Nephron progenitor cell (in vitro differentiated cells): ENCODE results near the gene PIAS1.
"Not testable (repeated sequence)": the region's sequence is repeated elsewhere in the genome, so short reads cannot be mapped to it uniquely, and the experiment has no call there.

Experiments used
- DNase-seq: peaks from one replicate; pipeline ENCODE4 v3.0.0; 2021
- H3K27ac Mint-ChIP-seq: 2 replicates; pipeline ENCODE4 v1.8.0; 2021; ENCODE audit warnings: mild to moderate bottlenecking, moderate library complexity, mixed read lengths
- H3K27me3 Mint-ChIP-seq: 2 replicates; pipeline ENCODE4 v1.8.0; 2021; ENCODE audit warnings: mild to moderate bottlenecking, low read depth, mixed read lengths; ENCODE audit not compliant: poor library complexity
- H3K36me3 Mint-ChIP-seq: 2 replicates; pipeline ENCODE4 v1.8.0; 2021; ENCODE audit warnings: low read depth, mixed read lengths
- H3K4me1 Mint-ChIP-seq: 2 replicates; pipeline ENCODE4 v1.8.0; 2021; ENCODE audit warnings: mixed read lengths
- H3K4me3 Mint-ChIP-seq: 2 replicates; pipeline ENCODE4 v1.8.0; 2021; ENCODE audit warnings: mild to moderate bottlenecking, moderate library complexity, mixed read lengths
- H3K9me3 Mint-ChIP-seq: 2 replicates; pipeline ENCODE4 v1.8.0; 2021; ENCODE audit warnings: mild to moderate bottlenecking, moderate library complexity, mixed read lengths
- CTCF ChIP-seq: fragments of 200-600 bp; sonication (generic); IDR thresholded peaks from 2 replicates; pipeline ENCODE4 v1.5.0; 2021; ENCODE audit warnings: antibody characterized with exemption

The PIAS1 gene

DNA sequence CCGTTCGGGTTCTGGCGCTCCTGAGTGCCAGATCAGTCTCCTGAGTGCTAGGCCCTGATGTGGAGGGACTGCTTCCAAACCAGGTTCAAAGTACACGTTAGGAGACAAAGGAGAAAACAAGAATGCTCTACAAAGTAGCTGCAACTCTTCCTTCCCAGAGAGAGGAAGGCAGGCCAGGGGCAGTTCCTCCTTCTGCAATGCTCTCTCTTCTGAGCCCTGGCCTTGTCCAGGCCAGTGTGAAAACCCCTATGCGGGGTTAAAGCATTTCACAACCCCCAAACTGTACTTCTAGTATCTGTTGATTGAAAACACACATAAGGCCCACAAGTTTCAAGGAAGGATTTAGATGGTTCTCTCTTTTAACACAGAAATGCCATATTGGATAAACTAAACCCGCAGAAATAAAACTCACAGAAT is 160.7 kb downstream of the PIAS1 start:
- H3K4me3 Mint-ChIP-seq: no peak overlapping the region
- no peak overlapping the region for H3K27ac Mint-ChIP-seq
- DNase-seq: no peak

GRCh38 chr15:68217341-68217740 is 163.2 kb downstream of the PIAS1 start:
- DNase-seq: no peak
- Mint-ChIP-seq H3K27ac (no peak overlapping the region), H3K27me3 (no peaks in the 10 kb centered on the region), H3K4me3 (no peak overlapping the region), H3K4me1 (no peaks in the 10 kb centered on the region), H3K9me3 (peaks cover 9% of the 10 kb centered on the region), H3K36me3 (peaks cover 61% of the 10 kb centered on the region)
- no peak for TF ChIP-seq CTCF

More for the DNA sequence above, 160.7 kb downstream of the PIAS1 start:
- H3K9me3 Mint-ChIP-seq: peaks cover 3% of the 10 kb centered on the region
- no peak for TF ChIP-seq CTCF
- H3K27me3 Mint-ChIP-seq: no peaks in the 10 kb centered on the region
- peaks cover 5% of the 10 kb centered on the region for H3K4me1 Mint-ChIP-seq
- peaks cover 44% of the 10 kb centered on the region for H3K36me3 Mint-ChIP-seq

DNA sequence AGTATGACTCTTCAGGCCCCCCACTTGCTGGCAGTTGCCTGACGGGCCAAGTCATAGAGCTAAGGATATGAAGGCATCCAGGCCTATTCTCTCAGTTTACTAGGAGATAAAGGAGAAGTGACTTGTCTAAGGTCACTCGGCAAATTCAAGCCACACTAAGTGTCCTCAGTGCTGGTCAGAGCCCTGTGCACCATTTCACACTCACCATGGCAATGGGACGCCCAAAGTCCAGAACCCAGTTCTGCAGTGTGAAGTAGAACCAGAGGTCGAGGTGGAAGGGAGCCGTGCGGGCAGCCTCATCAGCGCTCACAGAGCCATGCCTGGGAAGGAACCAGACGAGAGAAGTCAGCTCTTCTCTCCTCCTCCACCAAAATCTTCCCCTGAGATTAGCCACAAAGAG is 164.2 kb downstream of the PIAS1 start:
- Mint-ChIP-seq H3K4me1 (no peaks in the 10 kb centered on the region), H3K27me3 (no peaks in the 10 kb centered on the region), H3K4me3 (no peak overlapping the region), H3K36me3 (peaks cover 71% of the 10 kb centered on the region), H3K9me3 (peaks cover 18% of the 10 kb centered on the region), H3K27ac (no peak overlapping the region)
- DNase-seq: no peak
- no peak for TF ChIP-seq CTCF

- Mint-ChIP-seq H3K4me1 (no peaks in the 10 kb centered on the region), H3K27ac (no peak overlapping the region), H3K36me3 (peaks cover 70% of the 10 kb centered on the region), H3K27me3 (no peaks in the 10 kb centered on the region), H3K4me3 (no peak overlapping the region), H3K9me3 (peaks cover 21% of the 10 kb centered on the region)
- no peak for DNase-seq
- no peak for TF ChIP-seq CTCF
These were observed 165.0 kb downstream of the PIAS1 start for GRCh38 chr15:68218847-68219798.

DNA sequence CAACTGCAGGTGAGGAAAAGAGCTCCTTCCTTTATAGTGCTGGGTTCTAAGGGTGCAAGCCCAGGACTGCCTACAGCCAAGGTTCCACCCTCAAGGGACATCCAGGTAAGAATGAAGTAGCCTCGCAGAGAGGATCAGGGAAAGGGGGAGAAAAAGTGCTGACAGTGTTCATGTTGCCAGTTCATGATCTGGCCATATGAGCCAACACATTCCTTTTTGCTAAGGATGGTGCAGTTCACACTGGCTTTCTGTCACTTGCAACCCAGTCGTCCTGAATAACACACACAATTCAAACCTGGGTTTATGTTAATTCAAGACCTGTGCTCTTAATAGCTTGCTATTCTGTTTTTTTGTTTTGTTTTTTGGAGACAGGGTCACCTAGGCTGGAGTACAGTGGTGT is 166.4 kb downstream of the PIAS1 start:
- Mint-ChIP-seq H3K9me3 (peaks cover 27% of the 10 kb centered on the region), H3K27me3 (no peaks in the 10 kb centered on the region), H3K4me1 (peaks cover 7% of the 10 kb centered on the region), H3K4me3 (no peak overlapping the region), H3K36me3 (peaks cover 84% of the 10 kb centered on the region), H3K27ac (no peak overlapping the region)
- TF ChIP-seq CTCF: no peak
- no peak for DNase-seq

GRCh38 chr15:68220967-68221366 is 166.9 kb downstream of the PIAS1 start:
- Mint-ChIP-seq H3K9me3 (peaks cover 27% of the 10 kb centered on the region), H3K27me3 (no peaks in the 10 kb centered on the region), H3K36me3 (peaks cover 82% of the 10 kb centered on the region), H3K27ac (no peak overlapping the region), H3K4me1 (peaks cover 7% of the 10 kb centered on the region), H3K4me3 (no peak overlapping the region)
- no peak for TF ChIP-seq CTCF
- no peak for DNase-seq

- not testable (repeated sequence) for DNase-seq
- peaks cover 27% of the 10 kb centered on the region for H3K9me3 Mint-ChIP-seq
- H3K36me3 Mint-ChIP-seq: peaks cover 74% of the 10 kb centered on the region
These were observed 167.7 kb downstream of the PIAS1 start for GRCh38 chr15:68221530-68222431.

DNA sequence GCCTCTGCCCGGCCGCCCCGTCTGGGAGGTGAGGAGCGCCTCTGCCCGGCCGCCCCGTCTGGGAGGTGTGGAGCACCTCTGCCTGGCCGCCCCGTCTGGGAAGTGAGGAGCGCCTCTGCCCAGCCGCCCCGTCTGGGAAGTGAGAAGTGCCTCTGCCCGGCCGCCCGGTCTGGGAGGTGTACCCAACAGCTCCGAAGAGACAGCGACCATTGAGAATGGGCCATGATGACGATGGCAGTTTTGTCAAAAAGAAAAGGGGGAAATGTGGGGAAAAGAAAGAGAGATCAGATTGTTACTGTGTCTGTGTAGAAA is 168.3 kb downstream of the PIAS1 start:
- H3K27me3 Mint-ChIP-seq, H3K27ac Mint-ChIP-seq, DNase-seq, H3K4me3 Mint-ChIP-seq: not testable (repeated sequence)
- Mint-ChIP-seq H3K9me3 (peaks cover 27% of the 10 kb centered on the region), H3K36me3 (peaks cover 68% of the 10 kb centered on the region), H3K4me1 (peaks cover 14% of the 10 kb centered on the region)

More at GRCh38 chr15:68221530-68222431, 167.7 kb downstream of the PIAS1 start:
- not testable (repeated sequence) for H3K27me3 Mint-ChIP-seq, H3K4me1 Mint-ChIP-seq, H3K4me3 Mint-ChIP-seq, H3K27ac Mint-ChIP-seq
